HG03439 (cell line): Measurements from ENCODE around the gene PDE10A.
"Not testable (repeated sequence)": the region's sequence is repeated elsewhere in the genome, so short reads cannot be mapped to it uniquely, and the experiment has no call there.

ENCODE experiments used
- ATAC-seq: cut with Tn5 transposase; IDR thresholded peaks from one replicate; pipeline ENCODE4 v1.9.1; 2021; ENCODE audit warnings: mild to moderate bottlenecking, moderate library complexity; ENCODE audit not compliant: unreplicated experiment

PDE10A gene

DNA sequence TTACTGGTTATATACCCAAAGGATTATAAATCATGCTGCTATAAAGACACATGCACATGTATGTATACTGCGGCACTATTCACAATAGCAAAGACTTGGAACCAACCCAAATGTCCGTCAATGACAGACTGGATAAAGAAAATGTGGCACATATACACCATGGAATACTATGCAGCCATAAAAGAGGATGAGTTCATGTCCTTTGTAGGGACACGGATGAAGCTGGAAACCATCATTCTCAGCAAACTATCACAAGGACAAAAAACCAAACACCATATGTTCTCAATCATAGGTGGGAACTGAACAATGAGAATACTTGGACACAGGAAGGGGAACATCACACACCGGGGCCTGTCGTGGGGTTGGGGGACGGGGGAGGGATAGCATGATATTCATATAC lies 104.9 kb downstream of the PDE10A start:
- ATAC-seq: not testable (repeated sequence)

DNA sequence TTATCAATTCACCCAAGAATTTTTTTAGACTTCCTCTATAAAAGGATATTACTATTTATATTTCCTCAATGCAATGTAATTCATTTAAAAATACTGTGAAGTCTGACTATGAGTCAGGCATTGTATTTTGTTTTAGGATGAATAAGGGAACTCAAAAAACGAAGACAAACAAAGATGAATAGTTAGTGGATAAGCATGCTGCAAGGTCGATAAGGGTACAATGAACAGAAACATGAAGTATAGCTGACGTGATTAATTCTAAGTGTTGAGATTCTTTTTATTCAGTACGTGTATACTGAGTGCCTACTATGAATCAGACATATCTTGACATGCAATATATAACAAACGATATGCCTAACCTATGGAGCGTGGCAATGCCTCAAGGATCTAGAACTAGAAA lies 105.4 kb downstream of the PDE10A start:
- ATAC-seq: no peak

DNA sequence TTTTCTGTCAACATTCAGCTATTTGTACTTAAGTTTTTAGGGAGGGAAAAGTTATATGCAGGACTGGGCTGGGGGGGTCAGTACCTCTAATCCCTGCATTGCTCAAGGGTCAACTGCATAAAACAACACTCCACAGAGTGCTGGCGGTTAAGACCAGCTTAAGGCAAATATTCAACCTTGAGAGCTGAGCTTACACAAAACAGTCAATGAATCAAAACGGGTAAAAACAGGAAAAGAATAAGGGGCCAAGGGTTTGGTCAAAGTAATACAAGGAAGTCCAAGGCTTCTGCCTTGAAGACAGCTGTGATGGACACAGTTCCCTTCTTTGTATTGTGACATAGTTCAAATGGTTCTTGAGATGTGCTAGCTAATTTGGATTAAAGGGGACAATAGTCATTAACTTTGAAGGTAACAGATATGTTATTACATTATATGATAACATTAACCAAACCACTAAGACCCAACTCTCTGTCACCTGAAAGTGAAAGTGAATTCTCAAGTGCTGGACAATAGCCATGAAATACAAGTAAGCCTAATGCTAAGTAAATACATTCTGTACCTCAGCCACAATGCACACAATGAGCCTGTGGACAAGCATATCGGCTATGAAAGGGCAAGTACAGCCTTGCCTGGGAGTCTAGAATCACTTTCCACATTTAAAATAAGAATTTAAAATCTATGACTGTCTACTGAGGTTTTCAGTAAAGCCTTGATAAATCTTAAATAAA lies 106.8 kb downstream of the PDE10A start:
- ATAC-seq: no peak

DNA sequence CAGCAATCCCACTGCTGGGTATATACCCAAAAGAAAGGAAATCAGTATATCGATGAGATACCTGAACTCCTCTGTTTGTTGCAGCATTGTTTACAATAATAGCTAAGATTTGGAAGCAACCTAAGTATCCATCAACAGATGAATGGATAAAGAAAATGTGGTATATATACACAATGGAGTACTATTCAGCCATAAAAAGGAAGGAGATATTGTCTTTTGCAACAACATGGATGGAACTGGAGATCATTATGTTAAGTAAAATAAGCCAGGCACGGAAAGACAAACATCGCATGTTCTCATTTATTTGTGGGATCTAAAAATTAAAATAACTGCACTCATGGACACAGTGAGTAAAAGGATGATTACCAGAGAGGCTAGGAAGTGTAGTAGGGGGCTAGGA lies 108.4 kb downstream of the PDE10A start:
- ATAC-seq: not testable (repeated sequence)

DNA sequence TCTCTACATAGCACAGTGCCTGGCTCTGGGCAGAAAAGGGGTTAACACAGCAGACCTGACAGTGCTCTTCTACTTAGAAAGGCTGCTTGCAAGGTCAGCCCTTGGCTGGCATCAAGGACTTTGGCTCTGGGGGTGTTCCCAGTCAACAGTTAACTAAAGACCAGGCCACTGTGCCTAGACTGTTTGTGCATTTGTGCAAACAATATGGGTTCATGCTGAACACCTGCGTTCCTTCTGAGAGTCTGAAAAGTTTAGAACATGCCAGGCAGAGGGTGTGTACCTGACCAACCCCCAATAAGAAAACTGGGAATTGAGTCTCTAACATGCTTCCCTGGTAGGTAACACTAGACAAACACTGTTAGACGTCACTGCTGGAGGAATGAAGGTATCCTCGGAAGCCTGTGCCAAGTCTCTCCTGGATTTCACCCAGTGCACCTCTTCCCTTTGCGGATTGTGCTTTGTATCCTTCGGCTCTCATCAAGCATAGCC lies 110.7 kb downstream of the PDE10A start:
- no peak for ATAC-seq

DNA sequence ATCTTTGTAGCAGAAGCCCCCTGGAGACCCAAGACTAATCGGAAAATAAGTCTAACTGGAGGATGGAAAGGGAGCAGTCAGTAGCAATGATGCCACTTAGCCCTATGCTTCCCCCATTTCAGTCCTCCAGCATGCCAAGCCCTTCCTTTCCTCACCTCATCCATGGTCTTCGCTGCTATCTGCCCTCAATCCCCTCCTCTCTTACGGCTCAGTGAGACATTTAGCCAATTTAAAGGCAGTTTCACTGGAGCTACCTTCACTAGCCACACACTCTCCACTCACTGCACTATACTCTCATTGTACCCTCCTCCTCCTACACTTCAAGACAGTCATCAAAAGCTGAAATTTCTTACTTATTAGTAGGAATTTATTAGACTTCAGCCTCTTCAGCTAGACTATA lies 111.2 kb downstream of the PDE10A start:
- ATAC-seq: no peak

DNA sequence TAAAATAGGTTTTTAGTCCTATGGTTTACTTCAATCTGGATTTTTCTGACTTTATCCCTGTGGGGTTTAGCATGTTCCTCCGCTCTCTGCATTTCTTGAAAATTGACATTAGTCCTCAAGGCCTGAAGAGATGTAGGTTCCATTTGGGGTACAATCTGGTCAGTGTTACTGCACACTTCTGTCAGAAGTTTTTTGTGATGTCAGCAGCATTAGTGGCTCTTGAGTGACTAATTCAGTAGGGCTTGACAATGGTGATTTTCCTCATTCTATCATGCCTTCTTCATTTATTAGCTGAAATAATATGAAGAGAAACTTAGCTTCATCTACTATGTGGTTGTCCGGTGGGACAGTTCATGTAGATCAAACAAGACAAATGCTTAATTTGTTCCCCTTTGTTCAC lies 114.6 kb downstream of the PDE10A start:
- ATAC-seq: no peak

DNA sequence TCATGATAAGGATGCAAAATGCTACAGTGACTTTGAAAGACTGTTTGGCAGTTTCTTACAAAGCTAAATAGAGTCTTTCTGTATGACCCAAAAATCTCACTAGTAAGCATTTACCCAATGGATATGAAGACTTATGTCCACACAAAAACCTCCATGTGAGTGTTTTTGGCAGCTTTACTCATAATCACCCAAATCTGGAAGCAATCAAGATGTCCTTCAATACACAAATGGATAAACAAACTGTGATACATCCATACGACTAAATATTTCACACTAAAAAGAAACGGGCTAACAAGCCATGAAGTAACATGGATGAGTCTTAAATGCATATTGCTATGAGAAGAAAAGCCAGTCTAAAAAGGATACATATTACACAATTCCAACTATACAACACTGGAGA lies 117.2 kb downstream of the PDE10A start:
- no peak for ATAC-seq

DNA sequence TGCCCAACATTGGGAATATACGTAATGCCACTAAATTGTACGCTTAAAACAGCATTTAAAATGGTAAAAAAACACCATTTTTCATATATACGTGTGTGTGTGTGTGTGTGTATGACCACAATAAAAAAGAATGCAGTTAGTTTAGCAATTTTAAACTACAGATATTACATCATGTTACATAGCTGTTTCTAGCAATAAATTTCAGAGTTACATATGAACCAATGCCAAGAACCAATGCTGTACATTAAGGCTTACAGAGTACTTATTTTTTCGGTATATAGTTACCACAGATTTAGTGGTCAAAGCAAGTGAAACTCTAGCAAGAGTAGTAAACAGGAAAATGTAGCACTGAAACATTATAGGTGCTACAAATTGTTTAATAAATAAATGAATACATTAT lies 119.3 kb downstream of the PDE10A start:
- ATAC-seq: no peak

DNA sequence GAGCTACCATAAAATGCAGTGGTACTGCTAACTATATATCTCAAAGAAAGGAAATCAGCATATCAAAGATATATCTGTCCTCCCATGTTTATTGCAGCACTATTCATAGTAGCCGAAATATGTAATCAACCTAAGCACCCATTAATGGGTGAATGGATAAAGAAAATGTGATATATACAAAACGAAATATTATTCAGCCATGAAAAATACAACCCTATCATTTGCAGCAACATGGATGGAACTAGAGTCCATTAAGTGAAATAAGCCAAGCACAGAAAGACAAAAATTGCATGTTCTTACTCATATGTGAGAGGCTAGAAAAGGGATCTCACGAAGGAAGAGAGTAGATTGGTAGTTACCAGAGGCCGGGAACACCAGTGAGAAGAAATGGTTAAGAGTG lies 126.1 kb downstream of the PDE10A start:
- ATAC-seq: no peak

DNA sequence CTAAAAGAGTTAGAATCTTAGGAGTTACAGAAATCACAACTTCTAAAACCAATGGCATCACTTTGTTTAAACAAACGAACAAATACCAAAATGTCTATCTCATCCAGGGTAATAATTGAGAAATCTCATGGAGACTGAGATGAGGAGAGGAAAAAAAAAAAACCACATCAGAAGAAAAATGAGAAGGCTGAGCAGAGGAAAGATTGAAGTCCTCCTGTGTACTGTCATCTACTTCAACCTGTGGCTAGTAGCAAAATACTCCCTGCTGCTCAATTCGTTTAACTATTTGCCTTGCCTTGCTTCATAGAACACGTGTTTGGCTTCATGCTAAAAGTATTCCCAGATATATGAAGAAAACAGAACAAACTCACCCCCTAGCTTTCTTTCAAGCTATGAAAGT lies 143.7 kb downstream of the PDE10A start:
- ATAC-seq: no peak

DNA sequence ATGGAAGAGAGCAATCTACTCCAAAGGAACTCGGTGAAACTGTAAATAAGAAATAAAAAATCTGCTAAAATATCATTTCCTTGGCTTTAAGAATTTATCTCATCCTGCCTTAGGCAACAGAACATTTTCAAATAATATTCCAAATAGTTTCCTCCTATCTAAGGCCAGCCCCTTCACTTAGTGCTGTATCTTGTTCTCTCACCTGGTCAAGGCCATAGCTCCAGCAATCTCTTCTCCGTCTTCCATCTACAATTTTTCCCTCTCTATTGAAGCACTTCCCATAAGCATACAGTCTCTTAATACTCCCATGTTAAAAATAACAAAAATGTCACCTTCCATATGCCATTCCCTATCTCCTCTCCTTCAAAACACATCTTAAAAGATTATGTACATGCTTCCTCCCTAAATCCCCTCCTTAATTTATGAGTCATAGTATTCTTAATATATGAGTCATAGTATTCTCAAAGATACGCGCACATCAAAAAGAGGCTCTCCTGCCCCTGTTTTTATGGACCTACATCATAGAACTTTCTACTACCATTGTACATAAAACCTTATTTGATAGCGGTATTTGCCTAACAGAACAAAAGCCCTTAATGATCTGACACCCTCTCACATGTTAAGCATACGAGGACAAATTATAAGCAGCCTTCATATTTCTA lies 146.9 kb downstream of the PDE10A start:
- no peak for ATAC-seq

DNA sequence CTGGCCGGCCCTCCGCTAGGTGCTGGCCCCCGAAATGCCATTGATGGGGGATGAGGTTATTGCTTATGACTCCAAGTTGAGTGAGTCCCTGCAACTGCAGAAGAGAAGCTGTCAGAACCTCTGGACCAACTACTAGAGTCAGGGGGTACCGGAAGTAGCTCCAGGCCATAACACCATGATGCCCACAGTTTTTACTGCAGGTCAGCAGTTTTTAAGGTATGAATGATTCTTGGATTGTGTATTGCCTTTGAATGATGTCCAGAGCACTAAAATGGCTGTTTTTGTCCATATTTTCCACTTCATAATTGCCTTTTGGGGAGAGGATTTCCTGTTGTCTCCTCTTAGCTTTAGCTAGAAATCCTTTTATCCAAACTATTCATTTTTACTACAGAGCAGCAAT lies 148.4 kb downstream of the PDE10A start:
- no peak for ATAC-seq

DNA sequence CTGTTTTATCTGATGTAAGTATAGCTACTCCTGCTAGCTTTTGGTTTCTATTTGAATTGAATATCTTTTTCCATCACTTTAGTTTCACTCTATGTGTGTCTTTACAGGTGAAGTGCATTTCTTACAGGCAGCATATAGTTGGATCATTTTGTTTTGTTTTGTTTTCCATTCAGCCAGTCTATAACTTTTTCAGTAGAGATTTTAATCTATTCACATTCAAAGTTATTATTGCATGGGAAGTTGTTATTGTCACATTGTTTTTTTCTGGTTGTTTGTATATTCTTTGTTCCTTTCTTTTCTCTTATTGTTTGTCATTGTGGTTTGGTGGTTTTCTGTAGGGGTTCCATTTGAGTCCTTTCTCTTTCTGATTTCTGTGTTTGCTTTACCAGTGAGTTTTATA lies 151.2 kb downstream of the PDE10A start:
- ATAC-seq: peak; percentile 90

DNA sequence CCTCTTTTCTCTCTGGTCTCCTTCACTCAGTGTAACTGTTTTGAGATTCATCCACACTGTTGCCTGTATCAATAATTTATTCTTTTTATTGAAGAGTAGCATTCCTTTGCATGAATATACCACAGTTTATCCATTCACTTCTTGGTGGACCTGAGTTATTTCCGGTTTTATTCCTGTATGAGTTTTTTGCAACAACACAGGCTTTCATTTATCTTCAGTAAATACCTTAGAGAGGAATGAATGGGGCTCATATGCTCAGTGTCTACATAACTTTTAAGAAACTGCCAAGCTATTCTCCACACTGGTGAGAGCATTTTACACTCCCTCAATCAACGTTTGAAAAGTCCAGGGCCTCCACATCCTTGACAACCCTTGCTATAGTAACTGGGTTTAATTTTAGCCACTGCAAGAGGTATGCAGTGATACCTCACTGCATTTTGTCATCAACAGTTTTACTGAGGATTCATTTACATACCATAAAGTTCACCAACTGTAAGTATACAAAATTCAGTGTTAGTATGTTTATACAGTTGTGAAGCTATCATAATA lies 154.6 kb downstream of the PDE10A start:
- no peak for ATAC-seq

DNA sequence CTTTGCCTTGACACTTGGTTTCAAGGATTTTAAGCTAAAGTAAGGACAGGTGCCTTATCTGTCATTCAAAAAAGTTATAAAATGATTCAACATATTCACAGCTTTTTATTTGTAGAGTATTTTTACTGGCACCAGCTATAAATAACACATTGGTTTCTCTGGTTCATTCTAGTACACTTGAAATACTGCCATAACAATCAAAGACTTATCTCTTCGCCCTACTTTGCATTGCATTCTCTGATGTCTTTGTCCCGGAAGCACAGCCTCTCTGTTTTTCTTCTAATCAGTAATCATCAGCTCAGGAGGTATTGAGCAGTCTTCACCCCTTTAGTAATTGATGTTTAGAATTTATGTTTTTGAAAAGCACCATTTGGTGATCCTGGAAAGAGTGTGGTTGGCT lies 156.4 kb downstream of the PDE10A start:
- ATAC-seq: no peak

DNA sequence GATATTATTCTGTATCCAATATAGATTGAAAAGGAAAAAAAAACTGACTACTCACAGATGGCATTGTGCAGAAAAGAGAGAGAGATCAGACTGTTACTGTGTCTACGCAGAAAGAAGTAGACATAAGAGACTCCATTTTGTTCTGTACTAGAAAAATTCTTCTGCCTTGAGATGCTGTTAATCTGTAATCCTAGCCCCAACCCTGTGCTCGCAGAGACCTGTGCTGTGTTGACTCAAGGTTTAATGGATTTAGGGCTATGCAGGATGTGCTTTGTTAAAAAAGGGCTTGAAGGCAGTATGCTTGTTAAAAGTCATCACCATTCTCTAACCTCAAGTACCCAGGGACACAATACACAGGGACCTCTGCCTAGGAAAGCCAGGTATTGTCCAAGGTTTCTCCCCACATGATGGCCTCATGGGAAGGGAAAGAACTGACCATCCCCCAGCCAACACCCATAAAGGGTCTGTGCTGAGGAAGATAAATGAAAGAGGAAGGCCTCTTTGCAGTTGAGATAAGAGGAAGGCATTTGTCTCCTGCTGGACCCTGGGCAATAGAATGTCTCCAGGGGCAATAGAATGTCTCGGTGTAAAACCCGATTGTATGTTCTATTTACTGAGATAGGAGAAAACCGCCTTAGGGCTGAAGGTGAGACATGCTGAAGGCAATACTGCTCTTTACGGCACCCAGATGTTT lies 162.7 kb downstream of the PDE10A start:
- not testable (repeated sequence) for ATAC-seq

DNA sequence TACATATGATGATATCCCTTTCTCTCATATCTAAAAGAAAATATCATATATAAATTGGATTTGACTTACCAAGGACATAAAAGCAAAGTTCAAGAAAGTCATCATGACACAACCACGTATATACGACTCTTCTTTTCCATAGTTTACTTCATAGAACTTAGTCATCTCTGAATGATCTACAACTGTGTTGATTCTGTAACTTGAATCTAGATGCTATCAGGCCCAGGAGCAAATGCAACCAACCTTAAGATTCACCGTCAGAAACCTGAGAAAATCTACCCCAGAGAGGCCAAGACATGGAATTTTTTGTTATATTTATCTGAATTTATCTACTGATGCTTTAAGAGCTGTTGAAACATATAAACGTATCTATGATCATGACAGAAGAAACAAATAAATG lies 165.6 kb downstream of the PDE10A start:
- ATAC-seq: no peak

DNA sequence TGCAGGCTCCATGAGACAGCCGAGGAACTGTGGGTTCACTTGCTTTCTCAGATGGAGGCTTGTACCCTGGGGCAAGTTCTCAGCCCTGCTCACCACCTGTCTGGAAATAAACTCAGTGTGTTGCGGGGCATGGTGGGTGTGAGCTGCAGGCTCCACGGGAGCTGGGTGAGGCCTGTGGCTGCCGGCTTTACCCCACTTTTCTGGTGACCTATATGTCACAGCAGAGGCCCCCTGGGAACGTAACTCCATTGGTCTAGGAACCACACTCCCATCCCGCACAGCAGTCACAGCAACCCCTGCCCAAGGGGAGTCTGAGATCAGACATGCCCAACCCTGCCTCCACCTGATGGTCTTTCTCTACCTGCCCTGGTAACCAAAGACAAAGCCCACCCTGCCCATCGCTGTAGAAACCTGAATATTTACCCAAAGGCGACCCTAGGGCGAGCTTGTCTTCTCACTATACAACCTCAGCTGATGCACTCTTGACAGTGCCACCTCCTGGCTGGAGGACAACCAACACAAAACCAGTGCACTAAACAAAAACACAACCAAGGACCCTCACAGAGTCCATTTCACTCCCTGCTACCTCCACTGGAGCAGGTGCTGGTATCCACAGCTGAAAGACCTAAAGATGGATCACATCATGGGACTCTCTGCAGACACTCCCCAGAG lies 174.3 kb downstream of the PDE10A start:
- ATAC-seq: no peak

DNA sequence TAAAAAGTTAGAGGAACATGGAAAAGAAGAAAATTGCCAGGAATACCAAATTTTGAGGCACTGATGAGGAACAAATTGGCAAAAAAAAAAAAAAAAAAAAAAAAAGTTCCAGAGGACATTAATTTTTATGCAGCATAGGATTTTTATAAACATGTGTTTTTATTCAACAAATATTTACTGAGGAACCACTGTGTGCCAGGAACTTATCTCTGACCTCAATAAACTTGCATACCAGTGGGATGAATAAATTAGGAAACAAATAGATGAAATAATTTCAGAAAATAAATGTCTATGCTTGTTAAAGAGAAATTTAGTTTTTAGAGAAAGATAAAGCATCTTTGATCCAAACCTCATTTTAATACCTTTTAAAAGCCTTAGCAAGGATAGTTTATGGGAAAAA lies 175.1 kb downstream of the PDE10A start:
- no peak for ATAC-seq

DNA sequence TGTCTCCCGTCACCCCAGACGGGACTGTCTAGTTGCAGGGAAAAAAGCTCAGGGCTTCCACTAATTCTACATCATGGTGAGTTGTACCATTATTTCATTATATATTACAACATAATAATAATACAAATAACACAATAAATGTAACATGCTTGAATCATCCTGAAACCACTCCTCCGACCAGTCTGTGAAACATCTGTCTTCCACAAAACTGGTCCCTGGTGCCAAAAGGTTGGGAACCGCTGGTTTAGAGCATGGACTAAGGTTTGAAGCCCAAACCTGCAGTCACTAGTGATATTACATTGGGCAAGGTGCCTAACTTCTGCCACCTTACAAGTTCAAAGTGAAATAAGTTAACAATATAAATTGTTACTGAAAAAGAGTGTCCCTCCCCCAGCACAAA lies 175.7 kb downstream of the PDE10A start:
- ATAC-seq: no peak
